C1 segment of cervical spinal cord (tissue), 14 donors: ENCODE measurements around the gene FOSL2.
"Not testable (repeated sequence)": the region's sequence is repeated elsewhere in the genome, so short reads cannot be mapped to it uniquely, and the experiment has no call there.

Experiments used
- DNase-seq, 14 donors: peaks; one replicate each; lab custom pipeline; 2025; lab: John Stamatoyannopoulos, UW

FOSL2 gene

DNA sequence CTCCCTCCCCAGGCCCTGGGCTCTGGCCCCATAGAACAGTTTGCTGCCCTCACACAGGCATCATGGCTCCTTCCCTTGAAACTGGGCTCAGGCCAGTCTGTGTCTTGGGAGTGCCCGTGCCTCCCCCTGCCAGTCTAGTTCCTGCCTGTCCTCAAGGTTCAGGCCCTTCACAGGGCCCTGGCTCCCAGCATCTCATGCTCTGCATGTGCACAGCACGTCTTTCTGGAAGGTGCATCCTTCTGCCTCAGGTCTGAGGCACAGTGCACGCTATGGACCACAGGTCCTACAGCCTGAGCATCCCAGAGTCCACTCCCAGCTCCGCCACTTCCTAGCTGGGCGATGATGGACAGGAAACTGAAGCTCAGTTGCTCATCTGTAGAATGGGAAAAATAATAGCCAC lies 35.6 kb upstream of the FOSL2 start:
- no peak for DNase-seq

DNA sequence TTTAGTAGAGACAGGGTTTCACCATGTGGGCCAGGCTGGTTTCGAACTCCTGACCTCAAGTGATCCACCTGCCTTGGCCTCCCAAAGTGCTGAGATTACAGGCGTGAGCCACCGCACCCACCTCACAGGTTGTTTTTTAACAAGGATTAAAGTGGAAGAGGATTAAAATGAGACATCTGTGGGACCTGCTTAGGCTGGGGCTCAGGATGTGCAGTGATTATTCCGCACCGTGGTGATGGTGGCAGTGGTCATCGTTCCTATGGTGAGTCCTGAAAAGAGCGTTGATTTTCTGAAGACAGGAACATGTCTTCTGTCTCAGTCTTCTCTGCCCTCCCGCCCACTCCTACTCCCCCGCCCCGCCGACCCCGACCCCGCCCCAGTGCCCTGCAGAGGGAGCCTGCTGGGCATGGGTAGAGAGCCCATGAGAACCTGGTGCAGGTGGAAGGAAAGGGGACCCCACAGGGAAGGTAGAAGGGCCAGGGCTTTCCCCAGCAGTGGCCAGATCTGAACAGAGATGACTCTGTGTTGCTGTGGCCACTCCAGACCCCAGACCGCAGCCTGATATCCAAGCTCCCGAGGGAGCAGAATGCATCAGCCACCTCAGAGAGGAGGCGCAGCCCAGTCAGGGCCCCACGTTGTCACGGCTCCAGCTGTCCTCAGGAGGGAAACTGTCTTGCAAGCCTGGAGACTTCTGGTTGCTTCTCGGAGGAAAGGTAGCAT lies 34.5 kb upstream of the FOSL2 start:
- DNase-seq = no peak

DNA sequence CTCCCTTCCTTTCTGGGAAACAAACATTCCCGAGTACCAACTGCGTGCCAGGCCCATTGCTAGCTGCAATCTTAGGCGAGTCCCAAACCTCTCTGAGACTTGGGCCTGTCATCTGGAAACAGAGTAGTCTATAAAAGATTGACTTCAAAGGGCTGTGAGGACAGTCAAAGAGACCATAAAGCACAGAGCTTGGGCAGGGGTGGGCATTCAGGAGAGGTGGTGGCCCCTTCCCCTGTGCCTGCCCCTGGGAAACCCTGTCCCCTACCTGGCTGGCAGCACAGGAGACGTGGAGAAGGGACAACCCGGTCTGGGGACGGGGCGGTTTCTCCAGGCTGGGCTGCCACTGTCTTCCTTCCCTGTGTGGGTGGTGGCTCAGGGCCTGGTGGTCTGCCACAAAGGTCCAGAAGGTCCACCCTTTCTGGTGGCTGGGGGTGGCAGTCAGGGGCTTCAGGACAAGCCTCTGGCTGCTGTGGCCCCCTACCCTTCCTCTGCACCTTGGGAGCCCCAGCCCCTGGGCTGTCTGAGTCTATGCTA lies 33.9 kb upstream of the FOSL2 start:
- DNase-seq = no peak

DNA sequence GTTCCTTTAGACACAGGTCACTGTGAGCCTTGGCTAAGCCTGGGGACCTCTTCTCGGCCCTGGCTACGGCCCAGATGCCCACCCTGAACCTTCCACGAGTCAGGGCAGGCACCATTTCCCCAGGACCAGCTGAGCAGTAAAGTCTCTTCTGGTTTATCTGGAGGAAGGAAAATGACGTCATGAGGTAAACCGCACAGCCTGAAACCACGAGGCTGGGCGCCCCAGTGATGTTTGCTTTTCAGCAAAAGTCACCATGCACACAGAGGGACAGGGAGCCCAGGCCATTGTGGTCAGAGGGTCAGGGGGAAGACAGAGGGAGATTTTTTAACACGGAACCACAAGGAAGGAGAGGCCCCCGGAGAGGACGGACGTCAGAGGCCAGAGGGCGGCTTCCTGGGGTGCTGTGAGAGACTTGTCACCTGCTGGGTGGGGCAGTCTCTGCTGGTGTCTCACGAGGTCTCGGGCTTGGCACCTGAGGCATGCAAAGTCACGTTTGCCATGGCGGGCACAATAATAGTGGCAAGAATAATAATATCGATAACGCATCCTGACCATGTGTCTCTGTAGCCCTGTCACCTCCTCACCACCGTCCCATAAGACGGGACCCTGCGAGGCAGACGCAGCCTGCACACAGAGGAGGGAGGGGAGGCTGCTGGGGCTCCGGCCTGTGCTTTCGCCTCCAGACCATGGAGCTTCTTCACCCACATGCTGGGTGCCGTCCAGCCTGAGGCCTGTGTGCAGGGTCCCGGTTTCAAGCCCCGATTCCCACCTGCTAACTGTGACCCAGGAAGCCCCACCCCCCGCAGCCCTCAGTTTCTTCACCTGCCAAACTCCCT lies 33.2 kb upstream of the FOSL2 start:
- peak in 8 of 14 donors; percentile 9 to 74 (median 26) for DNase-seq

DNA sequence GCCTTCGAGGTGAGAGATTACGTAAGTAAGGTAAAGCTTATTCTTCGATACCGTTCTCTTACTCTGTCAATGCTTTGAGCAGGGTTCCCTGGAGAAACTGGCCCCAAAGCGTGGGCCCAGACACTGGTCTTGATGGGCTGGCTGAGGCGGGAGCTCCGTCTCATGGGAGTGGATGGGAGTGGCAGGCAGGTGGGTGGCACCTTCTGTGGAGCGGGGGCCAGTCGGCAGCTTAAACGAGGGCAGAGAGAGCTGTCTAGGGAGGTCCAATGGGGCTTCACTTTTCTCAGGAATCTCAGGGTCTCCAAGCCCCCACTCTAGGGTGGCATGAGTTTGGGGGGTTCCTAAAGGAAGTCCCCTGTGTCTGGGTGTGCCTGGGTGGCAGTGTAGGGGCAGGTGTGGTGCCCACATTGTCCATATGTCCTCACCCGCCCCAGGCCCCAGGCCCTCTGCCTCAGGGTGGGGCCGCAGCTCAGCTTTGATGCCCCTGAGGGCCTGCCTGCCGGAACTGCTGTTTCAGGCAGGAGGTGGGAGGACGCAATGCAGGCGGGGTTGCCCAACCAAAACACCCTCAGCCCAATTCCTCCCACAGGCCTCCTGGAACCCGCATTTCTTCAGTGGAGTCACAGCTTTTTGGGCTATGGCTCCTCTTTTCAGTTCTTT lies 32.5 kb upstream of the FOSL2 start:
- no peak for DNase-seq

DNA sequence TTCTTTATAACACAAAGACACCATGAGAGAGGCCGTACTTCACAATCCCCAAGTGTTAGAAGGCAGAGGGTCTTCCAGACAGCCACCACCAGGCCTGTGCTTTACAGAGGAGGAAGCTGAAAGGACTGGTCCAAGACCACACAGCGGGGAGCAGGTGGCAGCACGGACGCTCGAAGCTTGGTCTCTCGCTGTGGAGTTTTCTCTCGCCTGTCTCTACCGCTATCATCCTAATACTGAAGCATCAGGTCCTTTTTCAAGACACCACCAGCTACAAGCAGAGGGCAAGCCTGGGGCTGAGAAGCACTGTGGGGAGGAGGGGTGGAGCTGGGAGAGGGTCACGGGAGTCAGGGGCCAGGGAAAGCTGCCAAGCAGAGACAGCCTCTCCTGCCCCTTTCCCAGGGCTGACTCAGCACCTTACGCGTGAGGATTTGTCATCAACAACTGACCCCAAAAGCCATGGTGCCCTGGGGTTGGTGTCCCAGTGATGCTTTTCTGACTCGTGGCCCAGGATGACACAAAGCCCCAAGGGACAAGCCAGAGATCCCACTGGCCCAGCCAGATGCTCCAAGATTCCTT lies 31.9 kb upstream of the FOSL2 start:
- DNase-seq = peak in 1 of 14 donors; percentile 27

- DNase-seq = no peak
These were observed 30.5 kb upstream of the FOSL2 start for GRCh38 chr2:28361991-28362710.

DNA sequence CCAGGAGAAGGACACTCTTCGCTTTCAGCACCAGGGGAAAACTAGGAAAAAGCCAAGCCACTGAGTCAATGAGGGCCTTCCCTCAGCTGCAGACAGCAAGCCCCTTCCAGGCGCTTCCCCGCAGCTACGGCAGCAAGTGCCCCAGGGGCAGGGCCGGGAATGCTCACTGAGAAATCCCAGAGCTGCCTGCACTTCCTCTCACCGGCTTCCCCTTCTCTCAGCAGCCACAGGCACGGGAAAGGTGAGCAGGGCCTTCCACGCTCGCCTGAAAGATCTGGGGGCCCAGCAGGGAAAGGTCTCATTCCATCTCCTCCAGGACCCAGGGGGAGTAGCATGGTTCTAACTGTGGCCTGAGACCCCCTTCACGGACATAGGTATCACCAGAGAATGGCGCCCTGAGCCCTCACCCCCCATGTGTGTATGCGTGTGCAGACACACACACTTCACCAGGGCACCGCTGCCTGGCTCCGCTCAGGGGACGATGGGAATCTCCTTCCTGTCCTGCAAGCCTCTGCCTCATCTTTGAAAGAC lies 29.6 kb upstream of the FOSL2 start:
- DNase-seq = no peak

DNA sequence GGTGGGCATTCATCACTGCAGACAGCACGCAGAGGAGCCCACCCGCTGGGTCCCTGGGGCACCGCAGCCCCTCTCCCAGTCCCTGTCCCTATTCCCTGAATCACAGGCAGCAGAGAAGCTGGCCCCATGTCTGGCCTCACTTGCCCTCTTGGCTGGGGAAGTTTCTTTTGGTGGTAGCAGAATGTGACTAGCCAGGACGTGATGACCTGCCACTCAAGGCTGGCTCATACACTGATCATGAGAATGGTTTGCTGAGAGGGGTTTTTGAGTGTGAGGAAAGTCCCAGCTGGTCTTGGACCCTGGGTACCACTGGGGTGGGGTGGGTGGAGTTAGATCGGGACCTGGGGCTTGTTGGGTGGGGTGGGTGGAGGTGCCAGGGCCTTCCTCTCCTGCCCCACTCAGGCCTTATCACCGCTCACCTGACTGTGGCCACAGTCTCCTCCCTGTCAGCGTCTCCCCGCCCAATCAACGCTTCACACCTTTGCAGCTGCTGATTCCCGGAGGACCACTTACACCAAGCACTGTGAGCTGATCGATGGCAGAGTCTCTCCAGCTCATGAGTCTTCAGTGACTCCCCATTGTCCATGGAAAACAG lies 28.9 kb upstream of the FOSL2 start:
- no peak for DNase-seq

DNA sequence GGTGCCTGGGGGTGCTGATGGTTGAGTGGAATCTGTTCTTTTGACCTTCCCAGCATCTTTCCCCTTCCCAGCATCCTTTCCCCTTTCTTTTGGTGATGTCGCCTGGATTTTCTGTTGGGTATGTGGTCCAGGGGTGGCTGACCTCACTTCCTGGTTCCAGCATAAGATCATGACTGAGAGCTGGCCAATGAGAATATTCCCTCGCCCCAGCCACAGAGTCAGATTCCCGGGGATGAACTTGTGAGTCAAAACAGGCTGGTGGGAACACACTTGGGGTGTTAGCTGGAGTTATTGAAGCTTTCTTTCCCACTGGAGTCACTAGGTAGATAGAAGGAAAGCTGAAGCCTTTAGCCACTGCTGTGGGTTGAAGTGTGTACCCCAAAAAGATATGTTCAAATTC lies 28.0 kb upstream of the FOSL2 start:
- no peak for DNase-seq

DNA sequence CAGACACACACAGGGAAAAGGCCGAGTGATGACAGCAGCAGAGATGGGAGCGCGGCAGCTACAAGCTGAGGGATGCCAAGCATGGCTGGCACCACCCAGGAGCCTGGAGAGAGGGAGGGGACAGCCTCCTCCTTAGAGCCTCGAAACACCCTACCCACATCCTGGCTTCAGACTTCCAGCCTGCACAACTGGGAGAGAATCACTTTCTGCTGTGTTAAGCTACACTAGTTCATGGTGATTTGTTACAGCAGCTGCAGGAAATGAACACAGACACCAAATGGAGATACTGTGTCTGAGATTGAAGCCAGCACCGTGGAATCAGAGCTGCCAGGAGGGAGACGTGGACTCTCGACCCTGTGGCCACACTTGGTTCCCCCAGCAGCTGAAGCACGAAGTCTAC lies 27.5 kb upstream of the FOSL2 start:
- no peak for DNase-seq

GRCh38 chr2:28366149-28366495 lies 26.5 kb upstream of the FOSL2 start:
- DNase-seq = no peak

DNA sequence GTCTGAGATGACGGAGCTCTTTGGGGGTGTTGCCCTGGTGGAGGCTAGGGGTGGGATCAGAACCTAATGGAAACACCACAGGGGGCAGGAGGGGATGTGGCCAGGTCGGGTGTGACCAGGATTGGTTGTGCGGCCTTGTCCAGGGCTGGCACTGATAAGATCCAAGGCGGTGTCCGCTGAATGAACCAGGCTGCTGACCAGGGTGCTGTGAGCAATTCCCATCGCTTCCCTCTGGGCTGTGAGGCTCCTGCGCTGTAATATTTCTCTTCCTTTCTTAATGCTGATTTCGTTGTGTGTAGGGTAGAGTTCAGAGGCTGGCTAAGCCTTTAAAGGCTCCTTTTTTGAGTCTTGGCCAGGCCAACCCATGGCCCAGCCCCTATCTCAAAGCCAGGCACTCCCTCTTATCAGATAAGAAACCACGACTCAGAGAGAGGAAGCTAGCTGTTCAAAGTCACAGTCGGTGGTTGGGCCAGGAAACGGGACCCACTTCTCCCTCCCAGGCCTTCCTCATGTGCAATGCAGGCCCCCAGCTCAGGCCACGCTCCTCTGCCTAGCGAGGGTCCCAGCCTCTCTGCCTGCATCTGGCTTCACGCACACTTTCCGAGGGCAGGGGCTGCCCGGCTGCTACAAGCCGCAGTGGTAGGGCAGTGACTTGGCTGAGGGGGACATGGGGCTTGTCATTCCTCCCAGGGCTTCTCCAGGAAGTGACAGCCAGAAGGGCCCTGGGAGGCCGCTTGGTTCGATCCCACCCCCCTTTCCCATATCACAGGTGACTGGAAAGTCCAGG lies 26.0 kb upstream of the FOSL2 start:
- no peak for DNase-seq

DNA sequence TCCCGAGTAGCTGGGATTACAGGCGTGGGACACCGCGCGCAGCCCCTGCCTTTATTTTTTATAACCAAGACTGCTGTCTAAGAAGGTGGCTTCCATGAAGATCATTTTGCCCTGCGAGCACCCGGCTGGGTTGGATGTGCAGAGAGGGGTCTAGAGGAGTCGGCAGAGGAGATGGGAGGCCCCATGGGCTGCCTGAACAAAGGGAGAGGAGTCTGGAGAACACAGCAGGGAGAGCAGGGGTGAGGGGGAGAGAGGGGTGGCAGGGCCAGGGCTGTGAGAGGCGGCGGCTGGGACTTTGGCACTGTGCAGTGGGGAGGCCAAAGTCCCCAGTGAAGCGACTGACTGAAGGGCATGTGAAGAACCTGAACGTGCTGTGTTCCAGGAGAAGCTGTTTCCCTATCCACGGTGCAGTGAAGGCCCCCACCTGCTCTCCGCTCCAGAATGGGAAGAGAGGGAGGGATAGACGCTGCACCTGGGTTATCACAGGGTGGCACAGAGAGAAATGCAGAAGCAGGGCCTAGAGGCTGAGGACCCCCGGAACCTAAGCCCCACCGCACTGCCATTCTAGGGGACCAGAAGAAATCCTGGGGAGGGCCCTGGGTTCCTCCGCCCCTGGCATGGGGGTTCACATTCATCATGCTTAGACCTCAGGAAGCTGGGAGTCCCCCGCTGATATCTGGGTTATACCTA lies 24.8 kb upstream of the FOSL2 start:
- DNase-seq = no peak

DNA sequence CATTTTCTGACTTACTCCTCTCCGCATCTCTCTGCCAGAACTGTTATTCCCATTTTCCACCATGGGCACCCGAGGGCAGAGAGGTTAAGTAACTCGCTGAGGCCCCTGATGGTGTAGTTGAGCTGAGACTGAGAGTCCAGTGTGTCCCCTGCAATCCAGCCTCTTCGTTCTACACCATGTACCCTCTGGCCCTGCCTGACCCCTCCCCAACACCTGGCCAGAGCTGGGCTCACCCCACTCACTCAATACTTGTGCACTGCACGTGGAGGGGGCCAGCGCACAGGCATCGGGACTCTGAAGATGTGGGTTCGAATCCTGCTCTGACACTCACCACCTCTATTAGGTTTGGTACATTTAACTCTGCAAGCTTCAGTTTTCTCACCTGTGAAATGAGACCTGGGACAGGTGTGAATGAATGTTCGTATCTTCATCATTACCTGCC lies 24.3 kb upstream of the FOSL2 start:
- DNase-seq = no peak

- DNase-seq = no peak
These were observed 23.3 kb upstream of the FOSL2 start for GRCh38 chr2:28369358-28369757.

DNA sequence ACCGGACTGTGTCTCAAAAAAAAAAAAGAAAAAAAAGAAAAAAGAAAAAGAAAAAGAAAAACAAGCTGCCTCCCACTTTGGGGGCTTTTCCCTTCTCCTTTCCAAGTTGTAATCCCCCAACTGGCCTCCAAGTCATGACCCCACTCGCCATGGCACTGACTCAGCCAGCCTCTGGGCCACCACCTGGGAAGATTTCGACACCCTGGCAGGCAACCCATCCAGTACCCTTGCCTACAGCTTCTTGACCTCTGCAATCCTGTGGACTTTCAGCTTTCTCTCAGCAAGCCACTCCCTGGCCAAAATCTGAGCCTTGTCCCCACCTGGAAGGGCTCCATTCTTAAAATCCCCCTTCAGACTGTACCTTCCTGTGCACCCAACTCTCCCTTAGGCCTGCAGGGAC lies 22.3 kb upstream of the FOSL2 start:
- DNase-seq = no peak

DNA sequence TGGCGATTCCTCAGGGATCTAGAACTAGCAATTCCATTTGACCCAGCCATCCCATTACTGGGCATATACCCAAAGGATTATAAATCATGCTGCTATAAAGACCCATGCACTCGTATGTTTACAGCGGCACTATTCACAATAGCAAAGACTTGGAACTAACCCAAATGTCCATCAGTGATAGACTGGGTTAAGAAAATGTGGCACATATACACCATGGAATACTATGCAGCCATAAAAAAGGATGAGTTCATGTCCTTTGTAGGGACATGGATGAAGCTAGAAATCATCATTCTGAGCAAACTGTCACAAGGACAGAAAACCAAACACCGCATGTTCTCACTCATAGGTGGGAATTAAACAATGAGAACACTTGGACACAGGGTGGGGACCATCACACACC lies 20.9 kb upstream of the FOSL2 start:
- not testable (repeated sequence) for DNase-seq

DNA sequence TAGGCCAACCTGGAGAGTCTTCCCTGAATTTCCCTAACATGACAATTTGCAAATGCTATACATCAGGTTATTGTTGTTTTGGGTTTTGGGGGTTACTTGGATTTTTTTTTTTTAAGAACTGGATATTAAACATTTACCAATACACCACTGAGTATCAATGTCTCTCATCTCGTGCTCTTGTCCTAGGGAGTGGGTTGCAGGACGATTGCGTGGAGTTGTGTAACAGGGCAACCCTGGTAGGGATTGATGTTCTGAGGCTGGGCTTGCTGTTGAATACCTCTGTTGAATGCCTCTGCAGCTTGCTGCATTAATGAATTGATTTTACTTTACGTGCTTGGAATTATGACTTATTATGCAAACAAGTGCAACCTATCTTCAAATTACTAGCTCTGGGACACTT lies 18.8 kb upstream of the FOSL2 start:
- no peak for DNase-seq
